Measurements from ENCODE around the gene LHCGR. TPM values are rescaled to one million over a fixed set of nuclear protein-coding genes. Genes with fewer than 3 reads are reported as not detected.

LHCGR gene
- total and polyA plus RNA-seq, 2 of the 13 experiments (the other 11 are each of a cell fraction or from before 2014, with no cell fraction given) = not detected

GRCh38 chr2:48753228-48753627 lies 2.3 kb downstream of the LHCGR start:
- BruUV-seq (replicated peaks) = no TSS peak
- Histone ChIP-seq H3K27ac (ENCODE audit: extremely low read length, insufficient read depth, low read length) (no peak overlapping the region), H3K9ac (ENCODE audit: insufficient read depth, low read depth, low read length) (no peak overlapping the region), H3K9me3 (ENCODE audit: low read length) (no peaks in the 10 kb centered on the region), H2AFZ (ENCODE audit: low read length) (no peak overlapping the region), H3K4me3 (replicated peaks in 1 of 3; ENCODE audit: insufficient read depth in 1 of 3, low read depth in 2 of 3, low read length in 3 of 3) (no peak overlapping the region), H4K20me1 (ENCODE audit: insufficient read depth, low read length) (no peaks in the 10 kb centered on the region), H3K79me2 (ENCODE audit: insufficient read depth, low read length) (no peaks in the 10 kb centered on the region), H3K36me3 (replicated peaks in 1 of 2; ENCODE audit: control insufficient read depth in 1 of 2, insufficient read depth in 2 of 2, low read length in 2 of 2) (no peaks in the 10 kb centered on the region), H3K4me2 (ENCODE audit: low read depth, low read length) (no peak overlapping the region), H3K4me1 (ENCODE audit: insufficient read depth, low read length) (no peaks in the 10 kb centered on the region), H3K27me3 (ENCODE audit: control insufficient read depth in 1 of 2, insufficient read depth in 2 of 2, low read length in 2 of 2) (peaks cover 0 to 27% of the 10 kb centered on the region in 2 experiments; a peak in 4 of 5 replicates)
- WGBS (ENCODE audit: low lambda C conversion rate) = 0% methylated on average over 1 of the region's 1 CpG
- DNase-seq (ENCODE audit: low spot score) (no peak), FAIRE-seq (no peak), ATAC-seq (no peak)
- intact Hi-C loops (cut with micrococcal nuclease; ENCODE audit: unreplicated experiment) (no loop called here), in situ Hi-C loops (cut with HindIII; ENCODE audit: extremely low pct_ligation_motif_present, low pct_unique_long_range_greater_than_20kb) (no loop called here)
- POLR2A ChIA-PET = no interaction called here
- no peak for TF ChIP-seq ZNF331 (CRISPR knock-in tag; IDR thresholded peaks at IDR 0.05)
- no peak for TF ChIP-seq SKIL (CRISPR knock-in tag; IDR thresholded peaks at IDR 0.05; ENCODE audit: borderline replicate concordance)
- TF ChIP-seq NR3C1 (CRISPR knock-in tag; IDR thresholded peaks at IDR 0.05) = no peak
- no peak for TF ChIP-seq E2F1 (CRISPR knock-in tag; IDR thresholded peaks at IDR 0.05)
- no peak for TF ChIP-seq HOXD1 (CRISPR knock-in tag; IDR thresholded peaks at IDR 0.05)
- TF ChIP-seq ZFX (CRISPR knock-in tag; IDR thresholded peaks at IDR 0.05; ENCODE audit: low read depth) = no peak
- TF ChIP-seq ETV5 (CRISPR knock-in tag; IDR thresholded peaks at IDR 0.05; ENCODE audit: borderline replicate concordance) = no peak
- no peak for TF ChIP-seq ZNF772 (CRISPR knock-in tag; IDR thresholded peaks at IDR 0.05)
- TF ChIP-seq ZBTB21 (CRISPR knock-in tag; IDR thresholded peaks at IDR 0.05) = no peak
- TF ChIP-seq ZNF740 (CRISPR knock-in tag; IDR thresholded peaks at IDR 0.05) = no peak
- CTCF ChIA-PET (ENCODE audit: low intra/inter-chr PET ratio, low total read pairs) = no interaction called here

Measured in HepG2 (cell line).